ENCODE data around the gene ARHGAP45.

DNA sequence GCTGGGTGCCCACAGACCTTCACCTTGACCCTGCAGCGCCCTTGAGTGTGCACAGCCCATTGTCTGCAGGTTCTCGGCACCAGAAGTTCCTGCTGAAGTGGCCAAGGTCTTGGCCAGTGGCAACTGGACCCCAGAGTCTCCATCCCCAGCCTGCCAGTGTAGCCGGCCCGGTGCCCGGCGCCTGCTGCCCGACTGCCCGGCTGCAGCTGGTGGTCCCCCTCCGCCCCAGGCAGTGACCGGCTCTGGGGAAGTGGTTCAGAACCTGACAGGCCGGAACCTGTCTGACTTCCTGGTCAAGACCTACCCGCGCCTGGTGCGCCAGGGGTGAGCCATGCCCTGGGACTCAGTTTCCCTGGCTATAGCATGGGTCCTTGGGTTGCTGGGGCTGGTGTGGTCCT is 11.9 kb upstream of the ARHGAP45 start:
- no peak for TF ChIP-seq POLR2A (IDR thresholded peaks at IDR 0.05)
- TF ChIP-seq, protein P1, sequence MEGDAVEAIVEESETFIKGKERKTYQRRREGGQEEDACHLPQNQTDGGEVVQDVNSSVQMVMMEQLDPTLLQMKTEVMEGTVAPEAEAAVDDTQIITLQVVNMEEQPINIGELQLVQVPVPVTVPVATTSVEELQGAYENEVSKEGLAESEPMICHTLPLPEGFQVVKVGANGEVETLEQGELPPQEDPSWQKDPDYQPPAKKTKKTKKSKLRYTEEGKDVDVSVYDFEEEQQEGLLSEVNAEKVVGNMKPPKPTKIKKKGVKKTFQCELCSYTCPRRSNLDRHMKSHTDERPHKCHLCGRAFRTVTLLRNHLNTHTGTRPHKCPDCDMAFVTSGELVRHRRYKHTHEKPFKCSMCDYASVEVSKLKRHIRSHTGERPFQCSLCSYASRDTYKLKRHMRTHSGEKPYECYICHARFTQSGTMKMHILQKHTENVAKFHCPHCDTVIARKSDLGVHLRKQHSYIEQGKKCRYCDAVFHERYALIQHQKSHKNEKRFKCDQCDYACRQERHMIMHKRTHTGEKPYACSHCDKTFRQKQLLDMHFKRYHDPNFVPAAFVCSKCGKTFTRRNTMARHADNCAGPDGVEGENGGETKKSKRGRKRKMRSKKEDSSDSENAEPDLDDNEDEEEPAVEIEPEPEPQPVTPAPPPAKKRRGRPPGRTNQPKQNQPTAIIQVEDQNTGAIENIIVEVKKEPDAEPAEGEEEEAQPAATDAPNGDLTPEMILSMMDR (IDR thresholded peaks at IDR 0.05 in 4 of 5, conservative IDR thresholded peaks at IDR 0.05 in 1 of 5): no peak

All from gastrocnemius medialis (tissue), 4 donors.